ENCODE data around the gene RNF112. TPM values are rescaled to one million over a fixed set of nuclear protein-coding genes. Genes with fewer than 3 reads are reported as not detected.

RNF112 gene
- total and polyA plus RNA-seq, 2 of the 13 experiments (the other 11 are each of a cell fraction or from before 2014, with no cell fraction given): 0.05 TPM; not detected in 1

DNA sequence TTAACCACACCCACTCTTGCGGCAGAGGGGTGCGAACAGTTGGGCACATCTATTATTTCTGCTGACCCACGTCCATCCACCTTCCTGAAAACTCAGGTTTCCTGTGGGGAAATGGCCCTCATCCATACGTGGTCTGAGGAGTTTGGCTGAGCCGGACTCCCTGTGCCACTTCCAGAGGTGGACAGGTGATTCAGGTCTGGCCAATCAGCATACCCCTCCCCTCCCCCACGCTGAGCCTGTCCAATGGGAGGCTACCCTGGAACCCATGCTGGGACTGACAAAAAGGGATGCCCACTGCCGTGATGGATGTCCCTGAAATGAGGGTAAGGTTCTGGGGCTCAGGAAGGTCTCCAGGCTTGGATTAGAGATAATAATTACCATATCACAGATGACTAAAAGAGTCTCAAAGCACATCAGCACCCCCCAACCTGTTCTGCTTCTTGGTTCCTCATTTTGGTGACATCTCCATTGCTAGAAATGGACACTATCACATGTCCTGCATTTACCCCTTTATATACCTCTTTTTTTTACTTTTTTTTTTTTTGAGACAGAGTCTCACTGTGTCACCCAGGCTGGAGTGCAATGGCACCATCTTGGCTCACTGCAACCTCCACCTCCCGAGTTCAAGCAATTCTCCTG lies 38.0 kb upstream of the RNF112 start:
- Histone ChIP-seq H2AFZ (ENCODE audit: low read length) (no peak overlapping the region), H3K9ac (ENCODE audit: insufficient read depth, low read depth, low read length) (no peak overlapping the region), H3K4me2 (ENCODE audit: low read depth, low read length) (no peak overlapping the region), H3K27ac (ENCODE audit: extremely low read length, insufficient read depth, low read length) (no peak overlapping the region), H3K4me3 (replicated peaks in 1 of 3; ENCODE audit: insufficient read depth in 1 of 3, low read depth in 2 of 3, low read length in 3 of 3) (no peak overlapping the region), H3K27me3 (ENCODE audit: control insufficient read depth in 1 of 2, insufficient read depth in 2 of 2, low read length in 2 of 2) (peaks cover 0 to 2% of the 10 kb centered on the region in 2 experiments; a peak in 1 of 5 replicates), H3K4me1 (ENCODE audit: insufficient read depth, low read length) (peaks cover 36% of the 10 kb centered on the region), H3K79me2 (ENCODE audit: insufficient read depth, low read length) (no peaks in the 10 kb centered on the region), H3K9me3 (ENCODE audit: low read length) (no peaks in the 10 kb centered on the region), H3K36me3 (replicated peaks in 1 of 2; ENCODE audit: control insufficient read depth in 1 of 2, insufficient read depth in 2 of 2, low read length in 2 of 2) (no peaks in the 10 kb centered on the region; a peak in 1 of 5 replicates), H4K20me1 (ENCODE audit: insufficient read depth, low read length) (no peaks in the 10 kb centered on the region)
- intact Hi-C loops (cut with micrococcal nuclease; ENCODE audit: unreplicated experiment): no loop called here
- BruUV-seq (replicated peaks): no TSS peak
- ATAC-seq (no peak), FAIRE-seq (no peak), DNase-seq (ENCODE audit: low spot score) (no peak)
- 90% methylated on average over 7 of the region's 8 CpGs for WGBS (ENCODE audit: low lambda C conversion rate)
- in situ Hi-C loops (cut with HindIII; ENCODE audit: extremely low pct_ligation_motif_present, low pct_unique_long_range_greater_than_20kb): no loop called here
- ChIA-PET CTCF (ENCODE audit: low intra/inter-chr PET ratio, low total read pairs) (no interaction called here), POLR2A (no interaction called here)
- TF ChIP-seq MAX (IDR thresholded peaks at IDR 0.05) (no peak), ZNF512 (CRISPR knock-in tag; IDR thresholded peaks at IDR 0.05) (no peak), TEAD3 (CRISPR knock-in tag; optimal IDR thresholded peaks at IDR 0.05; ENCODE audit: borderline replicate concordance) (no peak), ZNF674 (CRISPR knock-in tag; IDR thresholded peaks at IDR 0.05; ENCODE audit: low read depth) (no peak), ZNF512B (CRISPR knock-in tag; IDR thresholded peaks at IDR 0.05; ENCODE audit: borderline replicate concordance) (no peak), ZNF709 (CRISPR knock-in tag; IDR thresholded peaks at IDR 0.05) (no peak), ZFP62 (CRISPR knock-in tag; IDR thresholded peaks at IDR 0.05) (no peak), NFRKB (IDR thresholded peaks at IDR 0.05) (no peak), ELF3 (CRISPR knock-in tag; IDR thresholded peaks at IDR 0.05) (no peak)
- TF ChIP-seq, protein P1, sequence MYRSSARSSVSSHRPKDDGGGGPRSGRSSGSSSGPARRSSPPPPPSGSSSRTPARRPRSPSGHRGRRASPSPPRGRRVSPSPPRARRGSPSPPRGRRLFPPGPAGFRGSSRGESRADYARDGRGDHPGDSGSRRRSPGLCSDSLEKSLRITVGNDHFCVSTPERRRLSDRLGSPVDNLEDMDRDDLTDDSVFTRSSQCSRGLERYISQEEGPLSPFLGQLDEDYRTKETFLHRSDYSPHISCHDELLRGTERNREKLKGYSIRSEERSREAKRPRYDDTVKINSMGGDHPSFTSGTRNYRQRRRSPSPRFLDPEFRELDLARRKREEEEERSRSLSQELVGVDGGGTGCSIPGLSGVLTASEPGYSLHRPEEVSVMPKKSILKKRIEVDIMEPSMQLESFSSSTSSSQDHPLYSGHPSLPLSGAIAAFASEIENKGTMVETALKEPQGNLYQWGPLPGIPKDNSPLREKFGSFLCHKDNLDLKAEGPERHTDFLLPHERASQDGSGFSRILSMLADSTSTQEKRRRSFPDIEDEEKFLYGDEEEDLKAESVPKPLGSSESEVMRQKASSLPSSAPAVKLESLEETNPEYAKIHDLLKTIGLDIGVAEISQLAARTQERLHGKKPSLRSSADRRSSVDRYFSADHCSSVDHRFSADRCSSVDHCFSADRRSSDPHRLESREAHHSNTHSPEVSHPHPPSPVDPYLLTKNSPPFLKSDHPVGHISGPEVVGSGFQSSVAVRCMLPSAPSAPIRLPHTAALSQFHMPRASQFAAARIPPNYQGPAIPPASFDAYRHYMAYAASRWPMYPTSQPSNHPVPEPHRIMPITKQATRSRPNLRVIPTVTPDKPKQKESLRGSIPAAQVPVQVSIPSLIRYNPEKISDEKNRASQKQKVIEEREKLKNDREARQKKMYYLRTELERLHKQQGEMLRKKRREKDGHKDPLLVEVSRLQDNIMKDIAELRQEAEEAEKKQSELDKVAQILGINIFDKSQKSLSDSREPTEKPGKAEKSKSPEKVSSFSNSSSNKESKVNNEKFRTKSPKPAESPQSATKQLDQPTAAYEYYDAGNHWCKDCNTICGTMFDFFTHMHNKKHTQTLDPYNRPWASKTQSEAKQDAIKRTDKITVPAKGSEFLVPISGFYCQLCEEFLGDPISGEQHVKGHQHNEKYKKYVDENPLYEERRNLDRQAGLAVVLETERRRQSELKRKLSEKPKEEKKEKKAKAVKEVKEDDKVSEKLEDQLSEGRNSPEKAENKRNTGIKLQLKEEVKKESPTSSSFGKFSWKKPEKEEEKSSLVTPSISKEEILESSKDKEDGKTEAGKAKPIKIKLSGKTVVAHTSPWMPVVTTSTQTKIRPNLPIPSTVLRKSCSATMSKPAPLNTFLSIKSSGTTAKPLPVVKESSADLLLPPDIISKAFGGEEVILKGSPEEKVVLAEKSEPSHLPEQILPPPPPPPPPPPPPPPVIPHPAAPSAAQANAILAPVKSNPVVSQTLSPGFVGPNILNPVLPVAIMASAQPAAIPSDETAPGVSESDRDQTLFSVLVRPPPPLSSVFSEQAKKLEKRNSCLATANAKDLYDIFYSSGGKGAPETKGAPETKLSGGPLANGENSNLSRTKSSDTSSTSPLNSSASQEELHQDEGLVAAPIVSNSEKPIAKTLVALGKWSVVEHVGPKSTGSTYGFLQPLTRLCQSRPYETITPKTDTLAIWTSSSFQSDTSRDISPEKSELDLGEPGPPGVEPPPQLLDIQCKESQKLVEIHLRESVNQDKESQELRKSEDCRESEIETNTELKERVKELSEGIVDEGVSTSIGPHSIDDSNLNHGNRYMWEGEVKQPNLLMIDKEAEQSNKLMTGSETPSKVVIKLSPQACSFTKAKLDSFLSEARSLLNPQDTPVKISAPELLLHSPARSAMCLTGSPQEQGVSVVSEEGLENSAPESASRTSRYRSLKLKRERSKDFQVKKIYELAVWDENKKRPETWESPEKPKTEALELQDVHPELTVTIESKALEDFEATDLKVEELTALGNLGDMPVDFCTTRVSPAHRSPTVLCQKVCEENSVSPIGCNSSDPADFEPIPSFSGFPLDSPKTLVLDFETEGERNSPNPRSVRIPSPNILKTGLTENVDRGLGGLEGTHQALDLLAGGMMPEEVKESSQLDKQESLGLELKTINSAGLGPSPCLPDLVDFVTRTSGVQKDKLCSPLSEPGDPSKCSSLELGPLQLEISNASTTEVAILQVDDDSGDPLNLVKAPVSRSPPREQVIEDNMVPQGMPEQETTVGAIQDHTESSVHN (CRISPR knock-in tag; IDR thresholded peaks at IDR 0.05): no peak
- TF ChIP-seq, protein P2, sequence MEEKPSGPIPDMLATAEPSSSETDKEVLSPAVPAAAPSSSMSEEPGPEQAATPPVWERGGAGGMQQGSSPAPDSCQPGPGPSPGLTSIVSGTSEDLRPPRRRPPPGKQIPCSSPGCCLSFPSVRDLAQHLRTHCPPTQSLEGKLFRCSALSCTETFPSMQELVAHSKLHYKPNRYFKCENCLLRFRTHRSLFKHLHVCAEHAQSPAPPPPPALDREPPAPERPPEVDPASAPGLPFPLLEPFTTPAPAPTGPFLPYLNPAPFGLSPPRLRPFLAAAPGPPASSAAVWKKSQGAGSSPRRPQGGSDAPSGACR (CRISPR knock-in tag; IDR thresholded peaks at IDR 0.05): no peak

All from HepG2 (cell line).